ENCODE measurements around the gene TMX1.
"Not testable (repeated sequence)": the region's sequence is repeated elsewhere in the genome, so short reads cannot be mapped to it uniquely, and the experiment has no call there.

TMX1 gene

GRCh38 chr14:51239813-51240803, at the start of gene TMX1:
TMX1 (plus strand) TSS chr14:51240247; CDS start chr14:51240293, 46 bp downstream.
- DNase-seq (ENCODE audit: low read depth) = peak; percentile 98

DNA sequence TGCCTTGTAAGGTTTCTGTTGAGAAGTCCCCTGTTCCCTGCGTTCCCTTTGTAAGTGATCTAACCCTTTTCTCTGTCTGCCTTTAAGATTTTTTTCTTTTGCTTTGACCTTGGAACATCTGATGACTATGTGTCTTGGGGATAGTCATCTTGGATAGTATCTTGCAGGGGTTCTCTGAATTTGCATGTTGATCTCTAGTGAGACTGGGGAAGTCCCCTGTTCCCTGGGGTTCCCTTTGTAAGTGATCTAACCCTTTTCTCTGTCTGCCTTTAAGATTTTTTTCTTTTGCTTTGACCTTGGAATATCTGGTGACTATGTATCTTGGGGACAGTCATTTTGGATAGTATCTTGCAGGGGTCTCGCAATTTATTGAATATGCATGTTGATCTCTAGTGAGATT, 38.2 kb upstream of the TMX1 start:
- no peak for DNase-seq (ENCODE audit: low read depth)

DNA sequence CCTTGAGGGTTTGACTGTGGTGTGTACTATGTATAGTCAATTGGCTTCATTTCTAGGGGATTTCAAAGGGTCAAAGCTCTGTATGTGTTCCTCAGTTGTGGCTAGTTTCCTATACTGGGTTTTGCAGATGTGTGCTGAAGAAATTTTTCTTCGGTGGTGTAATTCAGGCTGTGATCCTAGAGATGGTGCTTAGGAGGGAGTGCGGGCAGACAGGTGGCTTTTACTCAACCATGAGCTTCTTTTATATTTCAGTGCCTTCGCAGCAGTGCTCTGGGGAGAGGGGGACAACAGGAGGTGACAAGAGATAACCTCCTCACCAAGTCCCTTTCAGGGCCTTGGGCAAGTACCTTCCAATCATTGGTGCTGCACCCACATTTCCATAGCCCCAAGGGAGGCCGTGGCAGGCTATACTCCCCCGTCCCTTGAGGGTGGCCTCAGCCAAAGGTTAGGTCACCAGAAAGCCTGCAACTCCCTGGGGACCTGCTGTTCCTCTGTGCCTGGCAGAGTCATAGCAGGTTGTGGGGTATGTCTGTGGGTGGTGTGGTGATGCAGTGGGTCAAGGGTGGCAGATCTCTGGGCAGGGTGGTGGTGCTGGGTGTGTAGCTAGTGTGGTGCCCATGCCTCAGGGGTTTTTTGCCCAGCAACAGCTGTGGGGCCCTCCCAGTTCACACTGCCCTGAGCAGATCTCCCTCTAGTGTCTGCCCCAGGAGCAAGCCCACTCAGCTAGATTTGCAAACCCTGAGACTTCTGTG, 37.0 kb upstream of the TMX1 start:
- no peak for DNase-seq (ENCODE audit: low read depth)

- DNase-seq (ENCODE audit: low read depth) = no peak
Observed at GRCh38 chr14:51203881-51204280, 36.2 kb upstream of the TMX1 start.

GRCh38 chr14:51205486-51205885, 34.6 kb upstream of the TMX1 start:
- no peak for DNase-seq (ENCODE audit: low read depth)

DNA sequence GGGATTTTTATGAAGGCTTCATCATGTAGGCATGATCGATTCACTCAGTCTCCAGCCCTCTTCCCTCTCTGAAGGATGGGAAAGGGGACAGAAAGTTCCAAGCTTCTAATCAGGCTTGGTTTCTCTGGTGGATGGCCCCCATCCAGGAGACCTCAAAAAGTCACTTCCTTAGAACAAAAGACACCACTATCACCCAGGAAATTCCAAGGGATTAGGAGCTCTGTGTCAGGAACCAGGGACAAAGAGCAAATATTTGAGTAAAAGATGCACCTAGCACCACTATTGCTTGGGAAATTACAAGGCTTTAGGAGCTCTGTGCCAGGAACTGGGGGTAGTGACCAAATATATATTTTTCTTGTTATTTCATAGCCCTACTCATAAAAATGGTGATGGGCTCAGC, 33.6 kb upstream of the TMX1 start:
- no peak for DNase-seq (ENCODE audit: low read depth)

DNA sequence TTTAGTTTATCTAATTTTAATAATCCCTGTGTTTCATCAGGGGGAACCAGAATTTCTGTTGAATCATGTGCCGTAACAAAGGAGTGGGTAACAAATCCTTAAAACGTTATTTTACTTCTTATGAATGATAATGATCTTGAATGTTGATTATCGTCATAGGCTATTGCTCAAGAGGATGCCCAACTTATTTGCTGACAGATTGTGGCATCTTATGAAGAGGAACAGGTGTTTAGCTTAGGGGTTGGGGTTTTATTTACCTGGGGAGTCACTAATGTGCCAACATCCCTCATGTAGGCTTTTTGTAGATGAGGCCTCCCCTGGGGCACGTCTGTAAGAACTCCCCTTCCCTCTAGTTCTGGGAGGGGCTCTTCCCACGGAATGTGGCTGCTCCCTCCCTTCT, 32.4 kb upstream of the TMX1 start:
- DNase-seq (ENCODE audit: low read depth) = no peak

- no peak for DNase-seq (ENCODE audit: low read depth)
Observed at GRCh38 chr14:51208982-51209381, 31.1 kb upstream of the TMX1 start.

DNA sequence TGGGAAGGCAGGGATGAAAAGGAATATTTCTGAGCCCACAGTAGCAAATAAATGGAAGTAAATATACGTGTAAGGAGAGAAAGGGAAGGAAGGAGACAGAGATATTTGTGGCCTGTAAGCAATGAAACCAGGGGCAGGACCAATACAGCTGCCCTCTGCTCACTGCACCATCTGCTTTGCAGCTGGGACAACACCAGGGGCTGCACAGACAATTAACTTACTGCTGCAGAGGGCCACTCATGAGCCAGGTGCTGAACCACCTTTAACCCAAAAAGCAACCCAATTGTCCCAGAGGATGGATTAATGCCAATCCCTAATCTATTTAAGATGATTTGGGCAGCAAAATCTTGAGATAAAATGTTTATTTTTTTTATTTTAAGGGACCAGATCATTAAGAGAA, 30.6 kb upstream of the TMX1 start:
- no peak for DNase-seq (ENCODE audit: low read depth)

GRCh38 chr14:51210594-51210993, 29.5 kb upstream of the TMX1 start:
- no peak for DNase-seq (ENCODE audit: low read depth)

DNA sequence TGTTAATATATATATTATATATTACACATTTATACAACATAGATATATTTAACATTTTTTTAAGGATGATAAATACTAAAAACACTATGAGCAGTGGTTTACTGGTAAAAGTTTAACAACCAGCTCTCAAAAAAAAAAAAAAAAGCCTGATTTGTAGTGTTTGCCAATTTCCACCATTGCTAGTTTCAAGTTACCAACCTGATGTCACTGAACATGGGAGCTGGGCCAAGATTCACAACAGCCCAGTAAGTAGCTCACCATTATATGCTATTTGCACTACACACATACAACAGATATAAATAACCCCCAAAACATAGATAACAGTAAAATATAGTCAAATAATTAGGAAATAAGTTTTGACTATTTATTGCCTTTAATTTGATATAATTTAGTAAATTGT, 28.9 kb upstream of the TMX1 start:
- no peak for DNase-seq (ENCODE audit: low read depth)

DNA sequence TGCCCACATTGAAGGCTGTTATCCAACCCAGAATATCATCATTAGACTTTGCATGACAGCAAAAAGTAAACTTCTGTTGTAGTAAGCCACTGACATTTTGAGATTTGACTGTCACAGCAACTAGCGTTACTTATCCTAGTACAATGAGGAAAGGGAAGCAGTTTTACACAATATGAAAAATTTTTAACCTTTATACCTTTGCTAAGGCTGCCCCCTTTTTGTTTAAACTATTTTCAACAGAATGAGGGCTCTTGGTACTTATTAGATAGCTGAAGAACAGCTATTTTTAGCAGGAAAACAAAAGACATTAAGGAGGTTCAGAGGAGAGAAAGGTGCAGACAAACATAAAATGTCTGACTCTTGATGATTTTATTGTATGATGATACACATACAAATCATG, 23.4 kb upstream of the TMX1 start:
- no peak for DNase-seq (ENCODE audit: low read depth)

DNA sequence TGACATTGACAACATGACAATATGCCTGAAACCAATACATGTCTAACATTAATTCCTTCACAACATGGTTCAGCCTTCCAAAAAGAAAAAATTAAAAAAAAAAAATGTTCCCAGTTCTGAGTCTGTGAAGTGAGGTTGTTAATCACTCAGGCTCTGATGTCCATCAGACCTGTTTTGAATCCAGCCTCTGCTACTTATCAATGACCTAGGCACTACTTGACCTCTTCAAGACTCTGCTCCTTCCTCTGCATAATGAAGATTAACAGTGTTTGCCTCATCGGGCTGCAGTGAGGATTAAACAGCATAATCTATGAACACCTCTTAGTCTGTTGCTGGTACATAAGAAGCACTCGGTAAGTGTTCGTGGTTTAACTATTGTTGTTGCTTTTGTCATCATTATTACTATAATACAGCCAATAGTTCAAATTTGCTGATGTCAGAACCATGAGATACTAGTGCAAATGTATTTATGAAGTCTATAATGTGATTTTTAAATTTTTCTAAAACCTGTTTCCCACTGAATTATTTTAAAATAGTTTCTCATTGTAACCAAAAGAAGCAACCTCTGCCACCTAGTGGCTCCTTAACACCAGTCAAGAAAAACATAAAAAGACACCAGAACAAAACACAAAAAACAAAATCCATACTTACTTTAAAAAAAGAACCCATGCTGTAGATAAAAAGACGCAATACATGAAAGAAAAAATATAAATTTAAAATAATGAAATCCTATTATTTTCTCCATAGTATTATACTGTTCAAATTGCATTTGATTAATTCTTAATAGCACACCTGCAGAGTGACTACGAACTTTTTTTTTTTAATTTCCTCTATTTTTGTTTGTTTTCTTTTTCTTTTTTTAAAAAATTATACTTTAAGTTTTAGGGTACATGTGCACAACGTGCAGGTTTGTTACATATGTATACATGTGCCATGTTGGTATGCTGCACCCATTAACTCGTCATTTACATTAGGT, 20.3 kb upstream of the TMX1 start:
- no peak for DNase-seq (ENCODE audit: low read depth)

- DNase-seq (ENCODE audit: low read depth) = not testable (repeated sequence)
Observed at GRCh38 chr14:51223463-51223862, 16.6 kb upstream of the TMX1 start.

DNA sequence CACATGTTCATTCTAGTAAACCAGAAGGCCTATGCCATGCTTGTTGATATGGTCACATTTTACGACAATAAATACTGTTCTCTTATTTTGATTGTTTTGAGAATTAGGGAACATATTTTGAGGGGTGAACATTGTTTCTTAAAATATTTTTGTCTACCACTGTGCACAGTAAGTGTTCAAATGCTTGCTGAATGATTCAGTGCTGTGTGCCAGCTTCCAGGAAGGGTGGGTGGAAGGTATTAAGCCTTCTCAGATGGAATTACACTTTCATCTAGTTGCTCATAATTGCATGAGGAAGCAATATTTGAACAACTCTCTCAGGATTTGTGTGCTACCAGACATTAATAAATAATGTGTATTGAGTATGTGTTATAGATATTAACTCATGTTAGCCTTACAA, 15.5 kb upstream of the TMX1 start:
- DNase-seq (ENCODE audit: low read depth) = no peak

DNA sequence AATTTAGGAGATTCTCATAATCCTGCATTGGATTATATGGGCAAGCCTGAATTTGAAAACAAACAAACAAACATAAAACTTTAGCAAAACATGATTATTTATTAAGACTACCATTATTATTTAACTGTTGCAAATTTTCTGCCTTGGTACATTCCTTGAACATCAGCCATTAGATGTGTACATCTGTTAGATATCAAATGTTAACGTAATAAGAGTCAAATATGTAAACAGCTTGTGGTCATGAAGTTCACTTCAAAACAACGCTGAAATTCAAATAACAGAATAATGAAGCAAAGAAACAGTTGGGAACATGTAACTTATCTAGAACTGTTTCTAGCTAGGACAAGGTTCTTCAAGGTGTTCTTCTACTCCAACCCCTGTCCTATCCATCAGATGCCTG, 14.3 kb upstream of the TMX1 start:
- DNase-seq (ENCODE audit: low read depth) = no peak

DNA sequence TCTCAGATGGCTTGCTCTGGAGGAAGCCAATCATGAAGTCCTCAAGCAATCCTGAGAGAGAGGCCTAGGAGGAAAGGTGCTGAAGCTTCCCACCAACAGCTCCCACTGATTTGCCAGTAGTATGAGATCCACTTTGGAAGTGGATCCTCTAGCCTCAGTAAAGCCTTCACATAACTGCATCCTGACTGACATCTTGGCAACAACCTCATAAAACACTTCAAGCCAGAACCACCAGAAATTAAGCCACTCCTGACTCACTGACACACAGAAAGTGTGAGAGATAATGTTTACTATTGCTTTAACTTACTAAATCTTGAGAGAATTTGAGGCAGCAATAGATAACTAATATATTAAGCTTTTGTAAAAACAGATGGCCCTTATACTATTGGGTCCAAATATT, 11.7 kb upstream of the TMX1 start:
- DNase-seq (ENCODE audit: low read depth) = no peak

DNA sequence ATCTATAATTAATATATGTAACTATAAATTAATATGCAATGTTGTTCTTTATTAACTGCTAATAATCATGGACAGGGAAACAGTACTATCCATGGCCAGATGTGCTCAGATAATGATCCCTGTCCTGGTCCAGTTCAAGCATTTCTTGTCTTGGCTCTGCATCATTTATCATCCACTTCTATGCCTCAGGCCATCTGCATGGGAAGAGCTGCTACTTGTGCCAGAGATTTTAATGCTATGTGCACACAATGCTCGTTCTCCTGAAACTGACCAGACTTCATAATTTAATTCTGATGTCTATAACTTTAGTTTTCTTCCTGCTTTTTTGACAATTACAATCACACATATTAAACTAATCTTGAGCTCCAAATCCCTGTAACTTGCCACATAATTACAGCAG, 11.2 kb upstream of the TMX1 start:
- no peak for DNase-seq (ENCODE audit: low read depth)

DNA sequence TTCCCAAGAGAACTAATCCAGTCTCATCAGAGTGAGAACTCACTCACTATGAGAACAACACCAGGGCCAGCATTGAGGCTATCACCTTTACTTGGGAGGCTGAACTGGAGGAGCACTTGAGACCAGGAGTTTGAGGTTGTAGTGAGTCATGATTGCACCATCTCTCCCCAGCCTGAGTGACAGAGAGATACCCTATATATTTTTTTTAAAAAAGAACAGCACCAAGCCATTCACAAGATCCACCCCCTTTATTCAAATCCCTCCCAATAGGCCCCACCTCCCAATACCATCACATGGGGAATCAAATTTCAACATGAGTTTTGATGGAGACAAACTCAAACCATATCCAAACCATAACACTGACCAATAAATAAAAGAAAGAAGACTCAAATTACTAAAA, 3.7 kb upstream of the TMX1 start:
- no peak for DNase-seq (ENCODE audit: low read depth)

GRCh38 chr14:51240804-51241380, 845 bp downstream of the TMX1 start:
- DNase-seq (ENCODE audit: low read depth) = no peak
